Right lobe of liver (tissue), 6 donors: ENCODE results near the gene CLEC16A. TPM values are rescaled to one million over a fixed set of nuclear protein-coding genes. Genes with fewer than 3 reads are reported as not detected.
A peak's percentile ranks its signal among the peaks of the same experiment; 100 is the strongest.

Experiments
- ATAC-seq, 4 donors: fragments of 200-7000 bp; cut with Tn5 transposase; one replicate each; pipeline ENCODE4 v1.9.1; 2020; ENCODE audit warnings: mild to moderate bottlenecking in 4 of 4, moderate library complexity in 4 of 4
- DNase-seq, 3 donors: peaks; one replicate each; pipeline ENCODE4 v3.0.0-alpha.2; 2020
- H3K27ac ChIP-seq, 3 donors: fragments of 200-600 bp; one replicate each; pipeline ENCODE4 v1.8.0; 2022
- H3K27me3 ChIP-seq, 2 donors: fragments of 200-600 bp; one replicate each; pipeline ENCODE4 v1.8.0; 2022
- H3K36me3 ChIP-seq, 4 donors: fragments of 200-600 bp; sonication (generic) in 1 of 4; one replicate each; pipeline versions ENCODE4 v1.5.1 to v1.8.0; 2017 to 2022; ENCODE audit warnings: control low read depth in 1 of 4
- H3K4me1 ChIP-seq, 4 donors: fragments of 200-600 bp; sonication (generic) in 1 of 4; one replicate each; pipeline versions ENCODE4 v1.5.1 to v1.8.0; 2017 to 2022; ENCODE audit warnings: control low read depth in 1 of 4
- H3K4me3 ChIP-seq, 3 donors: fragments of 200-600 bp; one replicate each; pipeline ENCODE4 v1.8.0; 2022
- H3K9me3 ChIP-seq, 4 donors: fragments of 200-600 bp; sonication (generic) in 1 of 4; one replicate each; pipeline versions ENCODE4 v1.5.1 to v1.8.0; 2017 to 2022; ENCODE audit warnings: control low read depth in 1 of 4
- POLR2A ChIP-seq: fragments of 450-650 bp; IDR thresholded peaks from one replicate; pipeline ENCODE4 v1.6.1; 2017; ENCODE audit warnings: antibody characterized with exemption, mild to moderate bottlenecking
- WGBS: methylation state at CpG from one replicate; pipeline ENCODE4 v1.1.6; 2018; ENCODE audit warnings: low coverage, low lambda C conversion rate; ENCODE audit not compliant: insufficient coverage; ENCODE audit errors: missing lambda C conversion rate; 5-methylcytosine and 5-hydroxymethylcytosine counted together
- intact Hi-C, 2 donors: fragments of 100-400 bp; cut with DNase I; formaldehyde crosslinking; loops; one replicate each; pipeline versions ENCODE4 v1.11.2 to v1.14.1; 2022
- total RNA-seq, 6 experiments: library from RNA; depleted of rRNA in 2 of 6; stranded (reverse); fragments of >200 nt in 2 of 6; fragmentation: NEBNext Ultra II Directional in 3 of 6; extraction: Animal tissue kit (Norgen Biotek cat#: 25700) in 3 of 6; gene quantifications; one replicate each; pipeline versions ENCODE4 v1.1.0 to v1.2.4, GENCODE V29; 2016 to 2023
- TF ChIP-seq, protein P1 (sequence below), 4 donors: fragments of 200-600 bp in 3 of 4; fragments of 450-650 bp in 1 of 4; IDR thresholded peaks; one replicate each; pipeline versions ENCODE4 v1.5.1 to v1.8.0; 2016 to 2022; ENCODE audit warnings: antibody characterized with exemption in 4 of 4, mild to moderate bottlenecking in 2 of 4
- donor health status: DM: no; HTN: yes; CAD: no.
- donor health status: DM: no; HTN: no; CAD: no.
- donor health status: DM: no; HTN: no; CAD: no.
- donor health status: DM: no; HTN: yes; CAD: no.
- donor health status: DM: no; HTN: yes; CAD: no.

Gene CLEC16A
- total RNA-seq, 6 experiments from 2014 or later = 15.2 to 25.9 (median 19.8) TPM

DNA sequence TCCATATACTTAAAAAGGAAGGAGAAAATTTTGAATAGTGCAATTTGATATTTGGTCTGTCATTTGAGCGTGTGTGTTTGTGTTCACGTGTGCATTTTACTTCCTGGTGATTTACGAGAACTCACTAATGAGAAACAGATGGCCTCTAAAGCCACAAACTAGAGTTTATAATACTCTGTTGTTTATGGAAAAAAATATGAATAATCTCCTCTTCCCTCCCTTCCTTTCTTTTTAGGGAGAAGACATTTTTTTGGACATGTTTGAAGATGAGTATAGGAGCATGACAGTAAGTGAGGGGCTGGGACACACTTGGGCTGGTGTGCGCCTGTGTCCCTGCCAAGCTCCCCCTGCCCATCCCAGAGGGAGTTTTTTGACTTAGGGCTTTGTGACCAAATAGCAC is 102.7 kb downstream of the CLEC16A start:
- no peak overlapping the region for H3K27ac ChIP-seq
- no peaks in the 10 kb centered on the region for H3K4me1 ChIP-seq
- no peaks in the 10 kb centered on the region for H3K9me3 ChIP-seq
- H3K4me3 ChIP-seq = no peak overlapping the region
- ATAC-seq (no peak), DNase-seq (peak in 1 of 3 donors; percentile 13)
- H3K36me3 ChIP-seq = peaks cover 4 to 28% (median 9%) of the 10 kb centered on the region in 4 donors
- 74% methylated on average over 4 of the region's 4 CpGs for WGBS
- TF ChIP-seq, protein P1, sequence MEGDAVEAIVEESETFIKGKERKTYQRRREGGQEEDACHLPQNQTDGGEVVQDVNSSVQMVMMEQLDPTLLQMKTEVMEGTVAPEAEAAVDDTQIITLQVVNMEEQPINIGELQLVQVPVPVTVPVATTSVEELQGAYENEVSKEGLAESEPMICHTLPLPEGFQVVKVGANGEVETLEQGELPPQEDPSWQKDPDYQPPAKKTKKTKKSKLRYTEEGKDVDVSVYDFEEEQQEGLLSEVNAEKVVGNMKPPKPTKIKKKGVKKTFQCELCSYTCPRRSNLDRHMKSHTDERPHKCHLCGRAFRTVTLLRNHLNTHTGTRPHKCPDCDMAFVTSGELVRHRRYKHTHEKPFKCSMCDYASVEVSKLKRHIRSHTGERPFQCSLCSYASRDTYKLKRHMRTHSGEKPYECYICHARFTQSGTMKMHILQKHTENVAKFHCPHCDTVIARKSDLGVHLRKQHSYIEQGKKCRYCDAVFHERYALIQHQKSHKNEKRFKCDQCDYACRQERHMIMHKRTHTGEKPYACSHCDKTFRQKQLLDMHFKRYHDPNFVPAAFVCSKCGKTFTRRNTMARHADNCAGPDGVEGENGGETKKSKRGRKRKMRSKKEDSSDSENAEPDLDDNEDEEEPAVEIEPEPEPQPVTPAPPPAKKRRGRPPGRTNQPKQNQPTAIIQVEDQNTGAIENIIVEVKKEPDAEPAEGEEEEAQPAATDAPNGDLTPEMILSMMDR (IDR thresholded peaks at IDR 0.05) = no peak
- TF ChIP-seq POLR2A = no peak
- H3K27me3 ChIP-seq = no peaks in the 10 kb centered on the region
- intact Hi-C loops = no loop called here

DNA sequence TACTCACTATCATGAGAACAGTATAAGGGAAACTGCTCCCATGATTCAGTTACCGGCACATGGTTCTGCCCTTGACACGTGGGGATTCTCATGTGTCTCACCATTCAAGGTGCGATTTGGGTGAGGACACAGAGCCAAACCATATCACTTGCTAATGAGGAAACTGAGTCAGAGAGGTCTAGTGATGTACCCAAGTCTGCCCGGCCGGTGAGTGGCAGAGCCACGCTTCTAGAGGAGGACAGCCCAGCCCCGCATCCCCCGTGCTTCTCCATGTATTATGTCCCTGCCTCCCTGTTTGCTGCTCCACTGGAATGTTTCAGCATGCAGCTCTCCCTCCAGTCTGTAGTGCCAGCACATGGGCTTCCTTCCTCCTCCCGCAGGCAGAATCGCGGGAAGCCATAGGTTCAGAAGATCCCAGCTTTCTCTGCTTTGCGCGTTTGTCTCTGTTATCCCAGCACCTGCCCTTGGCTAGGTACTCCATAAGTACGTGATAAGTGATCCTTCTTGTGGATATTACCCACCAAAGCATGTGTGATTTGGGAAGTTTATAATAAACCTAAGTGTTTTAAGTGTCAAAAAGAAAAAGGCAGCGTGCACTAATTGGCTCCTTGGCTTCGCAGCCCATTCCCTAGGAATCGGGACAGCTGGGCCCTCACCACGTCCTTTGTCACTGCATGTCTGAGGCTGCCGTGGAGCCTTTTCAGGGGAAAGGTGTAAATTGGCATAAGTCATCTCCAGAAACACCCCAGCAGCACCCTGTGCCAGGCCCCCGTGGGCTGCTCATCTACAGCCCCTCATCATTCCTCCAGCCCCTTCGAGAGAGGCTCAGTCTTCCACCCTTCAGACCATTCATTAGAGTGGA is 103.8 kb downstream of the CLEC16A start:
- peaks cover 4 to 23% (median 7%) of the 10 kb centered on the region in 4 donors for H3K36me3 ChIP-seq
- peak in 1 of 3 donors; percentile 21 for DNase-seq
- H3K4me3 ChIP-seq = no peak overlapping the region
- no peak for ATAC-seq
- 87% methylated on average over 13 of the region's 21 CpGs for WGBS
- H3K4me1 ChIP-seq = no peaks in the 10 kb centered on the region
- no peak for TF ChIP-seq POLR2A
- TF ChIP-seq, protein P1 (IDR thresholded peaks at IDR 0.05) = no peak
- H3K27ac ChIP-seq = no peak overlapping the region
- intact Hi-C loops = no loop called here
- no peaks in the 10 kb centered on the region for H3K9me3 ChIP-seq
- no peaks in the 10 kb centered on the region for H3K27me3 ChIP-seq

DNA sequence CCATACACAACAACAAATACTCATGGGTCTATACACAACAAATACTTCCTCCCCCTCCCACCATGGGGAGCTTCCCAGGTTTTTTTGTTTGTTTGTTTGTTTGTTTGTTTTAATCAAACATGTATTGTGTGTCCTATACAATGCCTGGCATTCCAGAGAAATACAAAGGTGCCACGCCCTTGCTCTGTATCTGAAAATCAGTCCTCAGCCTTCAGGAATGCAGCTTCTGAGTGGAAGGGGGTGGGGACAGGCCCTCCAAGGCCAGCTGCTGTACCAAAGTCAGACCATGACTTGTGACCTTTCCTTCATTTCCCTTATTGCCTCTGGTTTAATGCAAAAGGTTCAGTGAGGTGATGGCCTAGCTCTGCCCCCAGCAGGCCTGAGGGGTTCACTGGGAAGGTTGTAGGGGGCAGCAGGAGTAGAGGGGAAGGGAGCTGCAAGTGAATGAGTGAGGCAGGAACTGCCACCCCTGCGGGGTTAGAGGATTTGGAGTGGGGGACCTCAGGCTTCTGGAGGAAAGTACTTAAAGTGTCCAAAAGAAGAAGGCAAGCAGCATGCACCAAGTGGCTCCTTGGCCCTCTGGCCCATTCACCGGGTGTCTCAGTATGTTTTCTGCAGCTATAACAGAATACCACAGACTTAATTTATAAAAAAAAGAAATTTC is 105.2 kb downstream of the CLEC16A start:
- no peak for ATAC-seq
- no peaks in the 10 kb centered on the region for H3K27me3 ChIP-seq
- TF ChIP-seq, protein P1 (IDR thresholded peaks at IDR 0.05) = no peak
- no peak for TF ChIP-seq POLR2A

DNA sequence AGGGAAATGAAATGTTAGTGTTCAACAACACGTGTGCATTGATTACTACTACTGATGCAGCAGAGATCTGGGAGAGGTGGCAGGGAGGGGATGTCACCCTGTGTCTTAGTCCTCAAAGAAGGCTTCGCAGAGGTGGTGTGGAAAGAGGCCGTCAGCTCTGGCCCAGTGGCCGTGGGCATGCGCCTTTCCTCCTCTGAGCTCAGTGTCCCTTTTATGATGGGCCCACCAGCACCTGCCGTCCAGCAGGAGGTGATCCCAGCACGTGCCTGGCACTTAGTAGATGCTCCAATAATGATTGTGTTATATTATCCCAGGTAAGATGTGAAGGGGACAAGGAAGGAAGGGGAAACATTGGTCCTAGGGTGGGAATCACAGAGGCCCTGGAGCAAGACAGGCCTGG is 106.2 kb downstream of the CLEC16A start:
- ATAC-seq (no peak), DNase-seq (no peak)
- TF ChIP-seq POLR2A = no peak
- intact Hi-C loops = no loop called here
- peaks cover 0 to 16% (median 0%) of the 10 kb centered on the region in 4 donors for H3K36me3 ChIP-seq
- H3K27ac ChIP-seq = no peak overlapping the region
- H3K9me3 ChIP-seq = no peaks in the 10 kb centered on the region
- H3K4me1 ChIP-seq = no peaks in the 10 kb centered on the region
- no peaks in the 10 kb centered on the region for H3K27me3 ChIP-seq
- no peak overlapping the region for H3K4me3 ChIP-seq
- WGBS = 90% methylated on average over 4 of the region's 7 CpGs

More for the DNA sequence above, 105.2 kb downstream of the CLEC16A start:
- Histone ChIP-seq H3K9me3 (no peaks in the 10 kb centered on the region), H3K4me3 (no peak overlapping the region), H3K27ac (no peak overlapping the region), H3K36me3 (peaks cover 0 to 15% (median 0%) of the 10 kb centered on the region in 4 donors), H3K4me1 (no peaks in the 10 kb centered on the region)
- DNase-seq = no peak
- intact Hi-C loops = no loop called here
- WGBS = 95% methylated on average over 2 of the region's 3 CpGs

DNA sequence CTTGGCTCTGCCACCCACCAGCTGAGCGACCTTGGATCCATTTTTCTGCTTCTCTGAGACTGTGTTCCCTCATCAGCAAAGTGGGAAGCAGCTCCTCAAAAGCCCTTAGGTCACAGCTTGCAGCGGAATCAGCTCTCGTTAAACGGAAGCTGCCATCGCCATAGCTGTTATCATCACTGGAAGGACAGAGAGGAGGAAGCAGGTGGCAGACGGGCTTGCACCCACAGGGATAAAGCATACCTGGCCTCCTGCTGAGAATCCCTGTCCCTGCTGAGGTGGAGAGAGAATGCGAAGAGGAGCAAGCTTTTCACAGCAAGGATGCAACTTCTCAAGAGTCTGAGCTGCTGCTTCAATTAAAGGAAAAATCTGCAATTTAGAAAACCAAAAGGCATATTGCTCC is 106.6 kb downstream of the CLEC16A start:
- H3K27ac ChIP-seq = no peak overlapping the region
- no peaks in the 10 kb centered on the region for H3K9me3 ChIP-seq
- H3K4me1 ChIP-seq = no peaks in the 10 kb centered on the region
- no peak overlapping the region for H3K4me3 ChIP-seq
- intact Hi-C loops = no loop called here
- no peak for ATAC-seq
- TF ChIP-seq POLR2A = no peak
- TF ChIP-seq, protein P1 (IDR thresholded peaks at IDR 0.05) = no peak
- peaks cover 0 to 12% (median 0%) of the 10 kb centered on the region in 4 donors for H3K36me3 ChIP-seq
- WGBS = 41% methylated on average over 3 of the region's 7 CpGs
- no peak for DNase-seq
- H3K27me3 ChIP-seq = no peaks in the 10 kb centered on the region
